HL-60 (cell line): Measurements from ENCODE around the gene SMIM13.
A peak's percentile ranks its signal among the peaks of the same experiment; 100 is the strongest.

Experiments used
- DNase-seq, 2 experiments: peaks; one replicate each; pipeline ENCODE4 v3.0.0-alpha.2; 2010 to 2020; ENCODE audit warnings: low read depth in 1 of 2, low spot score in 1 of 2
- H3K27ac ChIP-seq: fragments of 250-450 bp; sonication (Bioruptor Pico); replicated peaks from 2 replicates; pipeline ENCODE4 v1.5.1; 2020; ENCODE audit warnings: mild to moderate bottlenecking, moderate library complexity
- H3K27me3 ChIP-seq: fragments of 250-450 bp; sonication (Bioruptor Pico); 2 replicates; pipeline ENCODE4 v1.5.1; 2021; ENCODE audit warnings: mild to moderate bottlenecking, moderate library complexity; ENCODE audit not compliant: insufficient read depth, poor library complexity, severe bottlenecking
- H3K4me3 ChIP-seq: replicated peaks from 2 replicates; pipeline ENCODE4 v1.5.1; 2011; ENCODE audit warnings: mild to moderate bottlenecking, control low read depth, low read length; ENCODE audit not compliant: insufficient read depth
- CTCF ChIP-seq: IDR thresholded peaks from one replicate; pipeline ENCODE4 v1.5.1; 2011; ENCODE audit warnings: low read length, control low read depth, inconsistent platforms; ENCODE audit not compliant: insufficient read depth
- GABPA ChIP-seq: IDR thresholded peaks from 2 replicates; pipeline ENCODE4 v1.6.1; 2012; ENCODE audit warnings: low read depth
- POLR2AphosphoS5 ChIP-seq: IDR thresholded peaks from 2 replicates; pipeline ENCODE4 v1.6.1; 2012; ENCODE audit warnings: low read depth
- REST ChIP-seq: IDR thresholded peaks from 2 replicates; pipeline ENCODE4 v1.6.1; 2012; ENCODE audit warnings: low read depth; ENCODE audit not compliant: insufficient replicate concordance
- SPI1 ChIP-seq: IDR thresholded peaks from 2 replicates; pipeline ENCODE4 v1.6.1; 2012; ENCODE audit warnings: low read depth, mild to moderate bottlenecking, borderline replicate concordance
- long read RNA-seq: library from polyadenylated mRNA; unstranded; transcript quantifications from one replicate; pipeline ENCODE4 v2.0.0, GENCODE V29; 2020

Gene SMIM13
- long read RNA-seq, full-length matches to known transcripts: 3 of 4 reads
- long read RNA-seq, partial matches to known transcripts: 0 of 4 reads
- long read RNA-seq, other reads (novel, unspliced or antisense): 1 of 4 reads

- no peak for TF ChIP-seq REST
- TF ChIP-seq POLR2AphosphoS5: peak; percentile 76; the same call in 1 of the 2 replicates
- Histone ChIP-seq H3K4me3 (peak within 1 kb of the TSS; percentile 83), H3K27me3 (no peaks in the 10 kb centered on the region), H3K27ac (peak within 1 kb of the TSS; percentile 96)
- peak; percentile 91 to 99 for DNase-seq
Measured at GRCh38 chr6:11093626-11094410, at the start of gene SMIM13. SMIM13 (plus strand) TSS chr6:11093834; CDS start chr6:11094314, 480 bp downstream.

- peaks cover 28% of the 10 kb centered on the region for H3K27me3 ChIP-seq
- H3K27ac ChIP-seq: no peak within 1 kb of the TSS
- peak; percentile 27 to 28 for DNase-seq
- H3K4me3 ChIP-seq: peak within 1 kb of the TSS; percentile 57
- TF ChIP-seq POLR2AphosphoS5 (no peak), REST (peak; percentile 90), CTCF (peak; percentile 45), SPI1 (no peak)
Measured at GRCh38 chr6:11043961-11044711, 49.5 kb upstream of the SMIM13 start, which contains the start of gene ELOVL2. ELOVL2 (minus strand) TSS chr6:11044305; CDS start chr6:11044230, 75 bp downstream.

- no peak overlapping the region for H3K27ac ChIP-seq
- peak overlapping the region; percentile 57 for H3K4me3 ChIP-seq
- TF ChIP-seq GABPA (no peak), POLR2AphosphoS5 (no peak), SPI1 (no peak), REST (no peak), CTCF (no peak)
- no peak for DNase-seq
- H3K27me3 ChIP-seq: peaks cover 28% of the 10 kb centered on the region
Measured at GRCh38 chr6:11044712-11045167, 48.9 kb upstream of the SMIM13 start.
